ENCODE results near the gene CCT8. TPM values are rescaled to one million over a fixed set of nuclear protein-coding genes. Genes with fewer than 3 reads are reported as not detected.

Gene CCT8
- total and polyA plus RNA-seq, 2 experiments from 2014 or later, result 304 to 329 TPM

GRCh38 chr21:29074783-29075182, 1.3 kb upstream of the CCT8 start:
- Histone ChIP-seq H3K4me3 (no peak overlapping the region), H3K27me3 (ENCODE audit: insufficient read depth) (no peaks in the 10 kb centered on the region), H2AFZ (no peak overlapping the region), H3K4me2 (no peak overlapping the region), H3F3A (replicated peaks; ENCODE audit: low read depth) (no peaks in the 10 kb centered on the region; the same call in 1 of the 2 replicates), H3K4me1 (ENCODE audit: insufficient read depth) (peaks cover 15% of the 10 kb centered on the region), H3K9me2 (ENCODE audit: insufficient read depth) (0 out of 2 replicates have a peak, but pooled peaks cover 12% of the 10 kb centered on the region), H3K36me3 (ENCODE audit: insufficient read depth) (peaks cover 5% of the 10 kb centered on the region; the same call in 1 of the 2 replicates), H3K79me2 (replicated peaks; ENCODE audit: insufficient read depth) (peaks cover 36% of the 10 kb centered on the region), H4K20me1 (replicated peaks; ENCODE audit: insufficient read depth) (peaks cover 27% of the 10 kb centered on the region), H3K27ac (ENCODE audit: low read depth) (no peak overlapping the region)
- Mint-ChIP-seq H3K4me3 (peak overlapping the region; percentile 52), H3K9me3 (no peaks in the 10 kb centered on the region; the same call in 2 of the 3 replicates), H3K27ac (no peak overlapping the region), H3K36me3 (ENCODE audit: low read depth) (peaks cover 14% of the 10 kb centered on the region), H3K4me1 (peaks cover 16% of the 10 kb centered on the region), H3K27me3 (ENCODE audit: insufficient read depth, low read depth, poor library complexity) (peaks cover 15% of the 10 kb centered on the region)
- TF ChIP-seq ZNF331 (CRISPR knock-in tag; IDR thresholded peaks at IDR 0.05; ENCODE audit: low read depth) (no peak), REST (IDR thresholded peaks at IDR 0.05; ENCODE audit: unreplicated experiment) (no peak), ZNF114 (CRISPR knock-in tag; IDR thresholded peaks at IDR 0.05) (no peak), NANOG (IDR thresholded peaks at IDR 0.05; ENCODE audit: borderline replicate concordance) (no peak), STAT1 (IDR thresholded peaks at IDR 0.05; ENCODE audit: unreplicated experiment) (no peak), POLR2AphosphoS5 (IDR thresholded peaks at IDR 0.05; ENCODE audit: low read depth) (no peak), JUNB (IDR thresholded peaks at IDR 0.05; ENCODE audit: unreplicated experiment) (no peak), ETS1 (IDR thresholded peaks at IDR 0.05) (no peak), EZH2phosphoT487 (IDR thresholded peaks at IDR 0.05; ENCODE audit: unreplicated experiment) (no peak), EZH2 (IDR thresholded peaks at IDR 0.05; ENCODE audit: low read depth, unreplicated experiment) (no peak), CTCF (conservative IDR thresholded peaks at IDR 0.05; ENCODE audit: low read depth in 2 of 2) (no peak), CREB1 (CRISPR knock-in tag; IDR thresholded peaks at IDR 0.05; ENCODE audit: low read depth) (no peak), ZNF462 (CRISPR knock-in tag; IDR thresholded peaks at IDR 0.05) (no peak)
- ATAC-seq (no peak), DNase-seq (ENCODE audit: low spot score) (no peak)
